PC-9 (cell line): ENCODE measurements around the gene SLCO1B3.

Experiments
- EZH2 ChIP-seq: fragments of 200-600 bp; sonication (generic); IDR thresholded peaks from 2 replicates; pipeline ENCODE4 v1.8.0; 2017; ENCODE audit warnings: antibody characterized with exemption, low read depth
- TF ChIP-seq, protein P1 (sequence below): fragments of 200-600 bp; sonication (generic); conservative IDR thresholded peaks from 2 replicates; pipeline ENCODE4 v1.6.1; 2017; ENCODE audit warnings: mixed run types, antibody characterized with exemption, mild to moderate bottlenecking, moderate library complexity

DNA sequence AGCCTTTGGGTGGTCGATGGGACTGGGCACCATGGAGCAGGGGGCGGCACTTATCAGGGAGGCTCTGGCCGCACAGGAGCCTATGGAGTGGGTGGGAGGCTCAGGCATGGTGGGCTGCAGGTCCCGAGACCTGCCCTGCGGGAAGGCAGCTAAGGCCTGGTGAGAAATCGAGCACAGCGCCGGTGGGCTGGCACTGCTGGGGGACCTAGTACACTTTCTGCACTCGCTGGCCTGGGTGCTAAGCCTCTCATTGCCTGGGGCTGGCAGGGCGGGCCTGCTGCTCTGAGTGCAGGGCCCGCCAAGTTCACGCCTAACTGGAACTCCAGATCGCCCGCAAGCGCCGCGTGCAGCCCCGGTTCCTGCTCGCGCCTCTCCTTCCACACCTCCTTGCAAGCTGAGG, 33.1 kb upstream of the SLCO1B3 start:
- TF ChIP-seq, protein P1, sequence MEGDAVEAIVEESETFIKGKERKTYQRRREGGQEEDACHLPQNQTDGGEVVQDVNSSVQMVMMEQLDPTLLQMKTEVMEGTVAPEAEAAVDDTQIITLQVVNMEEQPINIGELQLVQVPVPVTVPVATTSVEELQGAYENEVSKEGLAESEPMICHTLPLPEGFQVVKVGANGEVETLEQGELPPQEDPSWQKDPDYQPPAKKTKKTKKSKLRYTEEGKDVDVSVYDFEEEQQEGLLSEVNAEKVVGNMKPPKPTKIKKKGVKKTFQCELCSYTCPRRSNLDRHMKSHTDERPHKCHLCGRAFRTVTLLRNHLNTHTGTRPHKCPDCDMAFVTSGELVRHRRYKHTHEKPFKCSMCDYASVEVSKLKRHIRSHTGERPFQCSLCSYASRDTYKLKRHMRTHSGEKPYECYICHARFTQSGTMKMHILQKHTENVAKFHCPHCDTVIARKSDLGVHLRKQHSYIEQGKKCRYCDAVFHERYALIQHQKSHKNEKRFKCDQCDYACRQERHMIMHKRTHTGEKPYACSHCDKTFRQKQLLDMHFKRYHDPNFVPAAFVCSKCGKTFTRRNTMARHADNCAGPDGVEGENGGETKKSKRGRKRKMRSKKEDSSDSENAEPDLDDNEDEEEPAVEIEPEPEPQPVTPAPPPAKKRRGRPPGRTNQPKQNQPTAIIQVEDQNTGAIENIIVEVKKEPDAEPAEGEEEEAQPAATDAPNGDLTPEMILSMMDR = no peak
- TF ChIP-seq EZH2 = no peak
